Activated T-cell treated with anti-CD3 and anti-CD28 coated beads, Interleukin-2, amount 50 U/mL, for 48 hours (primary cell): ENCODE results near the gene INTS3.

Experiments used
- DNase-seq, 2 experiments: peaks; one replicate each; pipeline ENCODE4 v3.0.0-alpha.2; 2020

INTS3 gene, protein sequence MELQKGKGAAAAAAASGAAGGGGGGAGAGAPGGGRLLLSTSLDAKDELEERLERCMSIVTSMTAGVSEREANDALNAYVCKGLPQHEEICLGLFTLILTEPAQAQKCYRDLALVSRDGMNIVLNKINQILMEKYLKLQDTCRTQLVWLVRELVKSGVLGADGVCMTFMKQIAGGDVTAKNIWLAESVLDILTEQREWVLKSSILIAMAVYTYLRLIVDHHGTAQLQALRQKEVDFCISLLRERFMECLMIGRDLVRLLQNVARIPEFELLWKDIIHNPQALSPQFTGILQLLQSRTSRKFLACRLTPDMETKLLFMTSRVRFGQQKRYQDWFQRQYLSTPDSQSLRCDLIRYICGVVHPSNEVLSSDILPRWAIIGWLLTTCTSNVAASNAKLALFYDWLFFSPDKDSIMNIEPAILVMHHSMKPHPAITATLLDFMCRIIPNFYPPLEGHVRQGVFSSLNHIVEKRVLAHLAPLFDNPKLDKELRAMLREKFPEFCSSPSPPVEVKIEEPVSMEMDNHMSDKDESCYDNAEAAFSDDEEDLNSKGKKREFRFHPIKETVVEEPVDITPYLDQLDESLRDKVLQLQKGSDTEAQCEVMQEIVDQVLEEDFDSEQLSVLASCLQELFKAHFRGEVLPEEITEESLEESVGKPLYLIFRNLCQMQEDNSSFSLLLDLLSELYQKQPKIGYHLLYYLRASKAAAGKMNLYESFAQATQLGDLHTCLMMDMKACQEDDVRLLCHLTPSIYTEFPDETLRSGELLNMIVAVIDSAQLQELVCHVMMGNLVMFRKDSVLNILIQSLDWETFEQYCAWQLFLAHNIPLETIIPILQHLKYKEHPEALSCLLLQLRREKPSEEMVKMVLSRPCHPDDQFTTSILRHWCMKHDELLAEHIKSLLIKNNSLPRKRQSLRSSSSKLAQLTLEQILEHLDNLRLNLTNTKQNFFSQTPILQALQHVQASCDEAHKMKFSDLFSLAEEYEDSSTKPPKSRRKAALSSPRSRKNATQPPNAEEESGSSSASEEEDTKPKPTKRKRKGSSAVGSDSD

DNA sequence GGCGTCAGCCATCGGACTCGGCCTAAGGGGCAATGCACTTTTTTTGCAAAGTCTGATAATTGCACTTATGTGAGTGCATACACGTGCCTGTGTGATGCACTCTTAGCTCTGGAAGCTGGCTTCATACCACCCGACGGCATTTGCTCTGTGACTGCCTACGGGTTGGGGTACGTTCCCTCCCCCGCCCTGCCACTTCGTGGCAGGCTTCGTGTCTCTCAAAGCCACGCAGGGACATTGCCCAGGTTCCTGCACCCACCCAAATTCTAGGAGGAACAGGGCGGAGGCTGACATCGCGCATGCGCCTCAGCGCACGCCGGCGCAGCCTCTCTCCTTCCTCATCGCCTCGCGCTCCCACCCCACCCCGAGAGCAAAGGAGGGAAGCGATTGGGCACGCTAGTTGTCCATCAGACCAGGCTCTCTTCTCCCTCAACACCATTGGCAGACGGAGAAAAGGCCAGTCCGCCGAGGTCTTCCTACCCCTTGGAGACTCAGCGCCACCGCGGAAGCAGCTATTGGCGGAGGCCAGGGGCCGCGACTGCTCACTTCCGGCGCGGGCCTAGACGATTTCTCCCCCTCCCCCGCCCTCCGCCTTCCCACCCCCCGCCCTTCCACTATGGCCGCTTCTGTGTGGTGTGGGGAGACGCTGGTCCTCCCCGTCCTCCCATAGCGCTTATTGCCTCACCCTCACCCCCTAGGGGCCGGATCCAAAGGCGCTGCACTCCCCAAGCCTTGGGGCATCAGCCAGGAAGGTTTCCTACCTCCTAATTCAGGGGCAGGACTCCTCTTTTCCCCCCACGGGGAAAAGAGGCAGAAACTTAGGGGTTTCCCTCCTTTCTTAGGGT, at the start of gene INTS3:
INTS3 (plus strand) TSS at position 588 of the 842 bp plus-strand sequence. CDS start 585 bp downstream, outside the sequence.
- peak; percentile 99 for DNase-seq

DNA sequence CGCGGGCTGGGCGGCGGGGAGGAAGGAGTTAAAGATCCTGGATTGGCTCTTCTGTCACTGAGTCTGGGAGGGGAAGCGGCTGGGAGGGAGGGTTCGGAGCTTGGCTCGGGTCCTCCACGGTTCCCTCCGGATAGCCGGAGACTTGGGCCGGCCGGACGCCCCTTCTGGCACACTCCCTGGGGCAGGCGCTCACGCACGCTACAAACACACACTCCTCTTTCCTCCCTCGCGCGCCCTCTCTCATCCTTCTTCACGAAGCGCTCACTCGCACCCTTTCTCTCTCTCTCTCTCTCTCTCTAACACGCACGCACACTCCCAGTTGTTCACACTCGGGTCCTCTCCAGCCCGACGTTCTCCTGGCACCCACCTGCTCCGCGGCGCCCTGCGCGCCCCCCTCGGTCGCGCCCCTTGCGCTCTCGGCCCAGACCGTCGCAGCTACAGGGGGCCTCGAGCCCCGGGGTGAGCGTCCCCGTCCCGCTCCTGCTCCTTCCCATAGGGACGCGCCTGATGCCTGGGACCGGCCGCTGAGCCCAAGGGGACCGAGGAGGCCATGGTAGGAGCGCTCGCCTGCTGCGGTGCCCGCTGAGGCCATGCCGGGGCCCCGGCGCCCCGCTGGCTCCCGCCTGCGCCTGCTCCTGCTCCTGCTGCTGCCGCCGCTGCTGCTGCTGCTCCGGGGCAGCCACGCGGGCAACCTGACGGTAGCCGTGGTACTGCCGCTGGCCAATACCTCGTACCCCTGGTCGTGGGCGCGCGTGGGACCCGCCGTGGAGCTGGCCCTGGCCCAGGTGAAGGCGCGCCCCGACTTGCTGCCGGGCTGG, 49.1 kb upstream of the INTS3 start, which contains the start of gene NPR1:
NPR1 (plus strand) TSS at position 170 of the 818 bp plus-strand sequence; CDS start at position 591, 421 bp downstream.
- peak; percentile 38 to 52 for DNase-seq

DNA sequence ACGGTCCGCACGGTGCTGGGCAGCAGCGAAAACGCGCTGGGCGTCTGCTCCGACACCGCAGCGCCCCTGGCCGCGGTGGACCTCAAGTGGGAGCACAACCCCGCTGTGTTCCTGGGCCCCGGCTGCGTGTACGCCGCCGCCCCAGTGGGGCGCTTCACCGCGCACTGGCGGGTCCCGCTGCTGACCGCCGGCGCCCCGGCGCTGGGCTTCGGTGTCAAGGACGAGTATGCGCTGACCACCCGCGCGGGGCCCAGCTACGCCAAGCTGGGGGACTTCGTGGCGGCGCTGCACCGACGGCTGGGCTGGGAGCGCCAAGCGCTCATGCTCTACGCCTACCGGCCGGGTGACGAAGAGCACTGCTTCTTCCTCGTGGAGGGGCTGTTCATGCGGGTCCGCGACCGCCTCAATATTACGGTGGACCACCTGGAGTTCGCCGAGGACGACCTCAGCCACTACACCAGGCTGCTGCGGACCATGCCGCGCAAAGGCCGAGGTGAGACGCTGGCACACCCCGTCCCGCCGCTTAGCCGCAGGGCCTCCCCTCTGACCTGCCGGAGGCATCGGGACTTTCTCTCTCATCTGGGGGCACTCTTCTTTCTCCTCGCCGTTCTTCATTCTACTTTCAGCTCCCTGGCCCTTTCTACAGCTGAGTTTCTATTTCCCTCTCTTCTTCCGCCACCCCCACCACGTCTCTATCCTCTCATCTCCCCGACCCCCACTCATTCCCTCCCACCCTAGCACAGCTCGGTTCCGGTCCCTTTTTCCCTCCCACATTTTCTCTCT, 48.3 kb upstream of the INTS3 start:
- DNase-seq: peak; percentile 44 to 47

DNA sequence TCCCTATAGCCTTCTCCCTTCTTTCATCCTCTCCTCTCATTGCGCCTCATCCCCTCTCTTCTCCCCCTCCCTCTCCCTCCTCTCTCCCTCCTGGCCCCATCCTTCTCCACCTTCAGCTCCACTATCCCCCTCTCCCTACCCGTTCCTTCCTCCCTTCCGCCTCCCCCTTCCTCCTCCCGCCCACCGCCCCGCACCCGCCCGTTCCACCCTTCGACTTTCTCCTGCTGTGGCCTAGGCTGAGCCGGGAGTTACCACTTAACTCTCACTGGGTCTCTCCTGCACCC, 47.8 kb upstream of the INTS3 start:
- no peak for DNase-seq

DNA sequence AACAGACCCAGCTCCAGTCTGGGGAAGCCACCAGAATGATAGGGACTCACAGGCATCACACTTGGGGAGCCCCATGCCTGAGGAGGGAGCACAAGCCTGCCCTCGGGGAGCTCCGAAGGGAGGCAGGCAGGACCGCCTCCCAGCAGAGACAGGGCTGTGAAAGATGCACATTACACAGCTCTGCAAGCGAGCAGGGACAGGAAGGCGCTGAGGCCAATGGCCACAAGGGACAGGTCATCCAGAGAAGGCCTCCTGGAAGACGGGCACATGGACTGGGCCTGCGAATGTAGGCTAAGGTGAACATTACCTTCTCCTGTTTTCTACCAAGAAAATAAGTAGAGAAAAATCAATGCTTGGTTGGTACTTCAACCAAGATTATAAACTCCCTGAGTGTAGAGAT, 45.1 kb upstream of the INTS3 start:
- DNase-seq: no peak

DNA sequence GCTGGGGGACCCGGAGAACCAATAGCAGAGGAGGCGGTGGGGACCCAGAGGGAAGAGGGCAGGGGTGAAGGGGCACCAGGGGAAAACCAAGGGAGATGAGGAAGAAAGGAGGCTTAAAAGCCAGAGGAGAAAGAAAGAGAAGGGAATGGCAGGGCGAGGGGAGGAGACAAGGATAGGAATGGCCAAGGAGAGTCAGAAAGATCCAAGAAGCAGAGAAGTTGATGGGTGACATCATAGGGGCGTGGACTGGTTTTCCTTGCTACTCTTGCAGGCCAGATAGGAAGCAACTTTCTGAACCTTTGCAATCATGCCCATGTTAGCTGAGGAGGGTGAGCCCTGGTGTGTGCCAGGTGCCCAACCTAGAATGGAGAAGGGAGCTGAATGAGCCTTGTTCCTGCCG, 44.0 kb upstream of the INTS3 start:
- DNase-seq: no peak

DNA sequence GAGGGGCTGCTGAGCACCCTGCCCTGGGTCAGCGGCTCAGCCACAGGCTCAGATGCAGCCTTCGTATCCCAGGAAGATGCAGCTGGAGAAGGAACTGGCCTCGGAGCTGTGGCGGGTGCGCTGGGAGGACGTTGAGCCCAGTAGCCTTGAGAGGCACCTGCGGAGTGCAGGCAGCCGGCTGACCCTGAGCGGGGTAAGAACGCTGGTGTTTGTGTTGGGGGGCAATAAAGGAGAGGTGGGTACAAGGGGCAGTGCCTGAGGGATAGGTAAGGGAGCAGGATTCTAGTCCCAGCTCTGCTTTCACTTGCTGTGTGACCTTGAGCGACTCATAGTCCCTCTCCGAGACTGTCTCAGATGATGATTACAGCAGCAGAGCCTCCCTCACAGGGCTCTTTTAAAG, 43.0 kb upstream of the INTS3 start:
- DNase-seq: no peak

DNA sequence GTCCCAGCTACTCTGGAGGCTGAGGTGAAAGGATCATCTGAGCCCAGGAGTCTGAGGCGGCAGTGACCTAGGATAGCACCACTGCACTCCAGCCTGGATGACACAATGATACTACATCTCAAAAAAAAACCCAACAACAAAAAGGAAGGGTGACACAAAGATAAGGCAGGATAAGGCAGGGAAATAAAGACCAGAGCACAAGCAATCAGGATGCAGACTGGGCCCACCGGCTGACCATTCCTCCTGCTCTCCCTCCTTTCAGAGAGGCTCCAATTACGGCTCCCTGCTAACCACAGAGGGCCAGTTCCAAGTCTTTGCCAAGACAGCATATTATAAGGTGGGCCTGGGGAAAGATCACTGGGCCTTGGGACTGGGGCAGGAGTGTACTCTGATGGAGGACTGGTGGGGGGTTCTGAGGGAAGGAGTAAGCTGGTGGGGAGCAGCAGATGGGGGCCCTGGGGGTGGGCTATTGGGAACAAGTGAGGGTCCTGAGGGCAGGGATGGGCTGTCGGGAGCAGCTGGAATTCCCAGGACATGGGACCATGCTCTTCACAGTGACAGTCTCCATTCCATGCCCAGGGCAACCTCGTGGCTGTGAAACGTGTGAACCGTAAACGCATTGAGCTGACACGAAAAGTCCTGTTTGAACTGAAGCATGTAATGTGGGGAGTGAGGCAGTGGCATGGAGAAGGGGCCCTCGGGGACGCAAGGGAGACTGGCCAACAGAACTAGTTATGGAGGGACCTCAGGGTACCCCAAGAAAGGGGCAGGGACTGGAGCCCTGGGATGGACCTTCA, 42.1 kb upstream of the INTS3 start:
- DNase-seq: no peak

DNA sequence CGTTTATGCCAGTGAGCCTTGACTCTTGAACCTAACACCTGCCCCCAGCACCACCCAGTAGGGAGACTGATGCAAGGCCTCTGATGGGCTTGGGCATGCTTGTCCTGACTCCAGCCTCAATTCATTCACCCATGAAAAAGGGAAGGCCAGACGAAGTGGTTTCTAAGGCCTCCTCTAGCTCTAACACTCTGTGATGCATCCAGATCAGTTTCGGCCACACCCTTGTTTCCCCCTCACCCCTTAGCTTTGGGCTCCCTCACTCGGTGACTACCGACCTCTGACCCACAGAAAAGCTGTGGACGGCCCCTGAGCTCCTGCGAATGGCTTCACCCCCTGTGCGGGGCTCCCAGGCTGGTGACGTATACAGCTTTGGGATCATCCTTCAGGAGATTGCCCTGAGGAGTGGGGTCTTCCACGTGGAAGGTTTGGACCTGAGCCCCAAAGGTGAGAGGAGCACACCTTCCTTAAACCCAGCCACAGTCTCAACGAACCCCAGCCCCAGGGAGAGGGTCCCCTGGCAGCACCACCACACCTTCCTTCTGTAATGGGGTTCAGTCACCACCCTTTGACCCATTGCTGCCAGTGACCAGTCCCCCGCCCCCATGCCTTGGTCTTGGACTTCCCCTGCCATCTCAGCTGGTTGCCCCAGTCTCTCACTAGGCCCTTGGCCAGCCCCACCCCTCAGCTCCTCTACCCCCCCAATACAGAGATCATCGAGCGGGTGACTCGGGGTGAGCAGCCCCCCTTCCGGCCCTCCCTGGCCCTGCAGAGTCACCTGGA, 40.3 kb upstream of the INTS3 start:
- no peak for DNase-seq

DNA sequence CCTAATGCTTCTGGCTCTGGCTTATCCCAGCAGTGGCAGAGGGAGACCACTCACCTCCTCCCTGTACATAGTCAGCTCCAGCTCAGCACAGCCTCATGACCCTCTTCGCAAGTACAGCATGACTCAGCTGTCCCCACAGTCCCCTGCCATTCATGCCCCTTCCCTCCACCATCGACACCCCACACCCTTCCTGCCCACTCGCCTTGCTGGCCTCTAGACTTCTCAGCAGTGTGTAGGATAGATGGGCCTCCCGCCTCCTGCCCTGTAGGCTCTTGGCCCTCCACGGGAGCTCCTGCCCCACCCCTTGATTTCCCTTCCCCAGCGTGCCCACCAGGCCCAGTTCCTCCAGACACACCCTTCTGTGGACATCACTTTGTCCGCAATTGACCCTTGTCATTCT, 39.6 kb upstream of the INTS3 start:
- no peak for DNase-seq

DNA sequence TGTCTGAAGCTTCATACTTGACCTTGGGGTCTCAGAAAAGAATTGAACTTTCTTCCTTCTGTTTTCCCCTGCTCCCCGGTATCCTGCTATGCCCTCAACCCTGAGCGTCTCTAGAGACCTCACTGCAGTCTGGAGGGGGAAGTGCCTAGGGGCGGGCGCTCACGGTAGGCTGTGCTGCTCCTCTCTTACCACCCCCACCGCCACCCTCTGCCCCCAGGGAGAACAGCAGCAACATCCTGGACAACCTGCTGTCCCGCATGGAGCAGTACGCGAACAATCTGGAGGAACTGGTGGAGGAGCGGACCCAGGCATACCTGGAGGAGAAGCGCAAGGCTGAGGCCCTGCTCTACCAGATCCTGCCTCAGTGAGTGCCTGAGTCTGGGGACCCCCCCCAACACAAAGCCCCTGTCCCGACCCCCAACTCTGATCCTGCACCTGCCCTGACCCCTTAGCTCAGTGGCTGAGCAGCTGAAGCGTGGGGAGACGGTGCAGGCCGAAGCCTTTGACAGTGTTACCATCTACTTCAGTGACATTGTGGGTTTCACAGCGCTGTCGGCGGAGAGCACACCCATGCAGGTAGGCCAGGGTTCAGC, 39.0 kb upstream of the INTS3 start:
- no peak for DNase-seq

DNA sequence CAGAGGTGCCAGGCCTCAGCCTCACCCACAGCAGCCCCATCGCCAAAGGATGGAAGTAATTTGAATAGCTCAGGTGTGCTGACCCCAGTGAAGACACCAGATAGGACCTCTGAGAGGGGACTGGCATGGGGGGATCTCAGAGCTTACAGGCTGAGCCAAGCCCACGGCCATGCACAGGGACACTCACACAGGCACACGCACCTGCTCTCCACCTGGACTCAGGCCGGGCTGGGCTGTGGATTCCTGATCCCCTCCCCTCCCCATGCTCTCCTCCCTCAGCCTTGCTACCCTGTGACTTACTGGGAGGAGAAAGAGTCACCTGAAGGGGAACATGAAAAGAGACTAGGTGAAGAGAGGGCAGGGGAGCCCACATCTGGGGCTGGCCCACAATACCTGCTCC, 34.4 kb upstream of the INTS3 start:
- DNase-seq: no peak

DNA sequence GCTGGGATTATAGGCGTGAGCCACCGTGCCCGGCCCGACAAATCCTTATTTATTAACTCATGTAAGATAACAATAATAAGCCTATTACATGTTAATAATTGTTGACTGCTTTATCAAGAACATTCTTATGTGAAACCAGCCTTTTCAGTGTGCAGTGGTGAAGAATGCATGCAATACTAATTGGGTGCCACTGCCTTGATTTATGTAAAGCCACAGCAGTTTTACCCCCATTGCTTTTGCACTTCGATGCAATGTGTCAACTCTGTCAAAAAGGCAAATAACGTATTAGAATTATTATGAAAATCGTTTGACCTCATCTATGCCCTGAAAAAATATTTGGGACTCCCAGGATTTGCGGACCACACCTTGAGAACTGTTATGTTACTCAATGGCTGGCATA, 31.1 kb upstream of the INTS3 start:
- no peak for DNase-seq

DNA sequence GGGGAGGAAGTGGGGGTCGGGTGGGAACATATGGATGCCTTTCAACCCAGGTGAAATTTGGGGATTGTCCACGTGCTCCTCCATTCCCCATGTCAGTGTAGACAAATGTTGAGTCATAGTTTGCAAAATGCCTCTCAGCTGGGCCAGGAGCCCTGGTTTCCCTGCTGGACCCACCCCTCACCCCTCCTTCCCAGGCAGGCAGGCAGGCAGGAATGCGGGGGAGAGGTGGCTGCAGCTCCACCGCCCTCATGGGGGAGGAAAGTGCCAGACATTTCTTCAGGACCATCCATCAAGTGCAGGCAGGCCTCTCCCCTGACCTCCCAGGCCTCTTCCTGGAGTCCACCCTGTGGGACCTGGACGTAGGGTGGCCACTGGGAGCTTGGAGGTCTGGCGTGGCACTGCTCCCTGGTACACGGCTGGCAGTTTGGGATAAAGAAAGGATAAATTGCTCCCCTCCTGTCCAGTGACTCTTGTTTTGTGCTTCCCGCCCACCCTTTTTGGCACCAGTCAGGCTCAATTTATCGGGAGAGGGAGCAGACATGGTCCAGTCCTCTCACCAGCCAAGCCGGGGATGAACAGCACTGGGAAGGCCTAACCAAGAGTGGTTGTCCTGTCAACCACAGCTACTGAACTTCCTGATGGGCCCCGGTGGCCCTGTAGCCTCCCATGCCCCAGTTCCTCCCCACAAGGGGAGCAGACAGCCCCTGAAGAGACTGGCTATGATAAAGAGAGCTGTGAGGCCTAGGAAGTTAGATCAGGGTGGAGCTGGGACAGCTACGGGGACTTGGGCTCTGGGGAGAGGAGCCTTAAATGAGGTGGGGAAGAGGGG, 30.4 kb upstream of the INTS3 start:
- DNase-seq: no peak

DNA sequence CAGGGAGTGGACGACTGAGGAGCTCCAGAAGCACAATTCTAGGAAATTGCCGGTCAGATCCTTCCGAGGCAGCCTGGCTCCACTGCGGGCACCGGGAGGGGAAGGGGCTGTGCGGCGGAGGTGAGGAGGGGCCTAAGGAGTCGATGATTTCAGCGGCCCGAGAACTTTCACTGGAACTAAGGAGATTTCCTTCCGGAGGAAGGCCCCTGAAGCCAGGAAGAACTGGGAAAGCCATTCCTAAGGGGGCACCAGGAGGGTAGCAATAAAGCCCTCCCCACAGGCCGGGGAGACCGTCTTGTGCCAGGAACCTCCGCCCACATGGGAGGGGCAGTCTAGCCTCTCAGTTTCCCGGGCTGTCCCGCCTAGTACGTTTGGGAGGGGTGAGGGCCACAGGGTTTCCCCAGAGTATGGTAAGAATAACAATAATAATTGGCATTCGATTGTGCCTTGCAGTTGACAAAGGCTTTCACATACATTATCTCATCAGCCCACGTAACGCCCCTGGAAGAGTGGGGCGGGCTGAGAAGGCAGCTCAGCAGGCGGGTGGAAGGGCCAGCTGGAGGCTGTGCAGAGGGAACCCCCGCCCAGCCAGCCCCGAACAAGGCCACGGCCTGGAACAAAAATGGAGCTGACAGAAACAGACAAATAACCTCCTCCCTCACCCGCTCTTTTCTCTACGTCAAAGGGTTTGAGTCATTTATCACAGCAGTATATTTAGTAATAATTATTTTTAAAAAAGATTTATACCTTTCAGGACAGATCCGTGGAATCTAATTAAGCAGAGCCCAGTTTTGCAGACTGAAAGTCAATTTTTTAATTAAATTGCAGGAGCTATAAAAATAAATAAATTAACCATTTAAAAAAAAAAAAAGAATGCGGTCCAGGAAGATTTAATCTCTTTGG, 29.6 kb upstream of the INTS3 start:
- DNase-seq: no peak

DNA sequence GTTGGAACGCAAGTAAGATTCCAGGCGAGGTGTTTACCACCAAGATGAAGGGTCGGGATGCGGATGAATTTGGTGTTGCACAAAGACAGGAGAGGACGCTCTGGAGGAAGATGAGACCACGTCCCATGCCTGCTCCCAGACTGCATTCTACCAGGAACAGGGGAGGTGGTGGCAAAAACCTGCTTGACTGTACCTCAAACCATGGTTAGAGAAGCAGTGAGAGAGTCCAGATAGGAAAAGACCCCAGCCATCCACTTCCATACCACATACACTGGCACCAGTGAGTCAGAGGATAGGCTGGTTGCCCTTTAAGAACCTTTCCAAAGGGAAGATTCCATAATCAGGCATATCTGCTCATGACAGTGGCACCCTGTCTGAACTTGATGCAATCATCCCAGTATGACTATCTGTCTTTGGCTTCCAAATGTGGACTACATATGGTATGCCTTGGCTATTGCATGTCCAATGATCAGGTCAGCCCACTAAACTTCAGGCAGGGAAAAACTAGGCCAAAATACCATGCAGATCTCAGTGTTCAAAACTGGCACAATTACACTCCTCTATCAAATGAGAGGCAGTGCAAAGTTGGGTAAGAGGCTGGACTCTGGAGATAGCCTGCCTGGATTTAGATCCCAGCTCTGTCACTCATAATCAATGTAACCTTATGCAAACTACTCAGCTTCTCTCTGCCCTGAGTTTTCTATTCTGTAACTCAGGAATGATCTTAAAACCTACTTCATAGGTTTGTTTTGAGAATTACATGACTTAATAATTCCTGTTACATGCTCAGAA, 28.7 kb upstream of the INTS3 start:
- no peak for DNase-seq
